GM21786 (cell line): Measurements from ENCODE around the gene IFI27L1.

Source experiments
- ATAC-seq: cut with Tn5 transposase; IDR thresholded peaks from one replicate; pipeline ENCODE4 v1.9.1; 2021; ENCODE audit not compliant: unreplicated experiment

The IFI27L1 gene, protein sequence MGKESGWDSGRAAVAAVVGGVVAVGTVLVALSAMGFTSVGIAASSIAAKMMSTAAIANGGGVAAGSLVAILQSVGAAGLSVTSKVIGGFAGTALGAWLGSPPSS

DNA sequence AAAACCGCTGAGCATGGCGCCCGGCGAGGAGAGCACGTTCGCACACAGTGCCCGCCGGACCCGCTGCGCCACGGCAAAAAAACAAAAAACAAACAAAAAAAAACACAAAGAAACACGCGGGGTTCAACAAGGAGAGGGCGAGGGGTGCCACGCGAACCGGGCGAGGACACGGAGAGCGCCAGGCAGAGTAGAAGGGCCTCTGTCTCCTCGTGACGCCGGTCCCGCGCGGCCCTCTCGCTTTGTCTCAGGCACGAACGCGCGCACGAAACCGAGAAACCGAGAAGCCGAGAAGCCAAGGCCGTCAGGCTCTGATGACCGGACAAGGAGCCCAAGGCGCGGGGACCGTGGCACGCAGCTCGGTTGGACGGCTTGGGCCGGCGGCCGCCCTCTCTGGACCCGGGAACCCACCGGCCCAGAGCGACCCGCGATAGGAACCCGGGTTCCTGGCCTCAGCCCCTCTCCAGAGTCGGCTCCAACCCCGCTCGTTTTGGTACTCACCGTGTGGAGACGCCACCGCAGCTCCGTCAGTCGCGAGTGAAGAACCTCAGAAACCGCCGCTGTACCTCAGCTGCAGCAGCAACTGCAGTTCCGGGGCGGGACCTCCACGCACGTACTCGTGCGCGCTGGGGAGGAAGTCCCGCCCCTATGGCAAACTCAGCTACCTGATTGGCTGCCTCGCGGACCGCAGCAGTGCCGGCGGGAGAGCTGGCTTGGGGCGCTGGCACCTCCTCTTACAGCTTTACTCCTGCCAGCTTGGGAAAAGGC, at the start of gene IFI27L1, which contains the start of gene DDX24:
TSS of gene IFI27L1 (plus strand) at position 690 of the 765 bp plus-strand sequence. CDS start 15,628 bp downstream, outside the sequence.
TSS of gene DDX24 (minus strand) at position 582 of the 765 bp plus-strand sequence. CDS start 1,460 bp downstream, outside the sequence.
- ATAC-seq: peak; percentile 98

- no peak for ATAC-seq
Observed at GRCh38 chr14:94031883-94032279, 49.2 kb upstream of the IFI27L1 start.

GRCh38 chr14:94034886-94035285, 46.2 kb upstream of the IFI27L1 start:
- no peak for ATAC-seq

- peak; percentile 93 for ATAC-seq
Observed at GRCh38 chr14:94036313-94037167, 44.6 kb upstream of the IFI27L1 start.

DNA sequence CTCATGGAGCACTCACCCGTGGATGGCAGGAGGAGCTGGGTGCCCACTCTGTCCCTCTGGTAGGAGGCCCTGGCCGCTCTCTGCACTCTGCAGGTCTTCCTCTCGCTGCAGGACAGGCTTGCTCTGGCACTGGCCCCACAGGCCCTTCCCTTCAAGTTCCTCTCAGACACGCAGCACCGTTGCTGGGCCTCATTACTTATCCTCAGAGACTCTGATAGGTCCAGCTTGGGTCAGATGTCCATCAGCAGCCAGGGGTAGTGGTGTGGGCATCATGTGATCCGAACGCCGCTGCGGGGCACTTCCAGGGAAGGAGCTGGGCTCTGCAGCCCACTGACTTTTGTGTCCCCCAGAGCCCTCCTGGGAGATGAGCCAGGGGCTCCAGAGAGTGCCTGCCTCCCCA, 43.2 kb upstream of the IFI27L1 start:
- no peak for ATAC-seq

DNA sequence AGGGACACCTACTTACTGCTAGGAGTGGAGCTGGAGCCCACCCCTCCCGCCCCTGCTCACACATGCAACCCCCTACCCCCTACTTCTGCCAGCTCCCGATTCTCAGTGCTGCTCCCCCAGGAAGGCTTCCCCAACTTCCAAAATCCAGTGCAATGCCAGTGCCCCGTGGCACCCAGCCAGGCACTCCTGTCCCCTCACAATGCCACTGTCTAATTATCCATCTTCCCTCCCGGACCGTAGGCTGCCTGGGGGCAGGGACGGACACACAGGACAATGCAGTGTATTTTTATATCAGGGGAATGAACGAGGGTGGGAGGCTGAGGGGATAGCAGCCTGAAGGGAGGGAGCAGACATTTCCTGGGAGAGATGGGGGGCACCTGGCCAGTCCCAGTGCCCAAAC, 42.6 kb upstream of the IFI27L1 start:
- ATAC-seq: no peak

- ATAC-seq: no peak
Observed at GRCh38 chr14:94038921-94039629, 42.0 kb upstream of the IFI27L1 start.

DNA sequence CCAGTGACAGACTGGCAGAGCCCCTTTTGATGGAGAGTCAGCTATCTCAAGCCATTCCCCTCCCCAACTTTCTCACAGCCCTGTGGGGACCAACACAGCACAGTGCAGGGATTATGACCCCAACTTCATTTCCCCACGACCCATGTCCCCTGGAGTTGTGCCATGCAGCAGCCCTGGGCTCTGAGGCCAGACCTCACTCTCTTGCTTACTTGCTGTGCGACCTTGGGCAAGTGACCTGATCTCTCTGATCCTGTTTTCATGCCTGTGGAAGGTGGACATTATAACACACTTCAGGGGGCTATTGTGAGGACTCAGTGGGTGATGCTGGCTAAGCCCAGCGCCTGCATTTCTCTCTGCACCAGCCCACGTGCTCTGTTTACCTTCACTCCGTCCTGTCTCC, 40.9 kb upstream of the IFI27L1 start:
- ATAC-seq: no peak

DNA sequence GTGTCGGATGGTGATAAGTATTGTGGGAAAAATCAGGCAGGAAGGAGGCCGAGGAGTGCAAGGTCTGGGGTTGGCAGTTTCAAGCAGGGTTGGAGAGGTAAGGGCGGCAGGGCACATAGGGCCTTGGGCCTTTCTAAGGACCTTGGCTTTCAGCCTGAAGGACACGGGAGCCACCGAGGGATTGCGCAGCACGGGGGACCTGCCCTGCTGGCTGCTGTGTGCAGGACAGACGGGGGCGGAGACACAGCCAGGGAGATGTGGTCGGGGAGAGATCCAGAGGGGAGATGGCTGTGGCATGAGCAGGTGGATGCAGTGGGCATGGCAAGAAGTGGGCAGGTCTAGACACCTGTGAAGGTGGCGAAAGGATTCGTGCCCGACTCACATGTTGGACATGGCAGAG, 40.3 kb upstream of the IFI27L1 start:
- ATAC-seq: no peak

- no peak for ATAC-seq
Observed at GRCh38 chr14:94041551-94042346, 39.4 kb upstream of the IFI27L1 start.

DNA sequence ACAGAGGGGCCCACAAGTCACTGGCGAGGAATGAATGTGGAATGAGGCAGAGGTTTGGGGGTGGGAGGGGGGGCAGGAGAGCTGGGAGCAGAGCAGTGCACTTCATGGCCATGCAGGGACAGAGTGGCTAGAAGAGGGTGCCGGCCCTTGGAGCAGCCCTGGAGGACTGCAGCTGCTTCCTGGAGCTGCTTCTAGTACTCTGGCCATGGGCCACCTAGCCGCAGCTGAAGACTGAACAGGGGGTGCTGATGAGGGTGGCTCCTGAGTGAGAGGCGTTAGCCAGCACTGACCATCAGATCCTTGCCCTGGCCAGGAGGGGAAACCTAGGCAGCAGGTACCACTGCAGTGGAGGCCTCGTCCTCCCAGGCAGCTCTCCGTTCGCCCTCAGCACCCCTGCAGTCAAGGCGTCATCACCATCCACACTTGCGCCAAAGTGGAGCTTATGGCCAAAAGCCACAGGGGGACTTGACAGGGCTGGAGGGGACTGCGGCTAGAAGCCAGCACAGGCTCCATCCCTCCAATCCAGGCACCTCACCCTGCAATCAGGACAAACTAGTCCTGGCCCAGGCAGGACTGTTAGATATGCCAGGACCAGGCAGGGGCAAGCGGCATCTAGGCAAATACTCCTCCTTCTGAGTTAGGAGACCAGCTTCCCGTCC, 38.5 kb upstream of the IFI27L1 start:
- no peak for ATAC-seq

DNA sequence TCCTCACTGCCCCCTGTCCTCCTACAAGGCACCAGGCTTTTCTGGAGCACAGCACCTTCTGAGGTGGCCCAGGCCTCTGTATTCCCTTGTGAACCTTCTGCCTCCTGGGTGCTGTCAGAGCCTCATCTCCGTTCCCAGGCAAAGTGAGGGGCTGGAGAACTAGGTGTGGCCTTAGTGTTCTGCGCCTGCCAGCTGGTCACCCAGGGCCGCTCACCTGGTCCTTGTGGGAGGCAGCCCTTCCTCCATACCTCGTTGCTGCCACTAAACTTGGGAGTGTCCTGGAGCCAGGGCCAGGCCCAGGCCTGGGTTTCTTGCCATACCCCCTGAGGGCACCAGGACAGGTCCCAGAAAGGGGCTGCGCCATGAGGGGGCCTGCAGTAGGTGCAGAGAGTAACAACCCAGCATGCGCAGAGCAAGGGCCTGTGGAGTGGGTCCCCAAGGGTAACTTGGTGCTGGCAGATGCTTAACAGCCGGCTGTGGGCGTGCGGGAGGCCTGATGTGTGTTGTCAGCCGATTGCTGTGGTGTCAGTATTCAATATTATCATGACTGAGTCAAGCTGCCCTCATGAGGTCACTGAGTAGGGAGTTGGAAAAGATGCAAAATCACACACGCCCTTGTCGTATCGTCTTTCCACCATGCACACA, 37.9 kb upstream of the IFI27L1 start:
- ATAC-seq: no peak

- ATAC-seq: no peak
Observed at GRCh38 chr14:94043756-94044475, 37.2 kb upstream of the IFI27L1 start.

- no peak for ATAC-seq
Observed at GRCh38 chr14:94044476-94045091, 36.5 kb upstream of the IFI27L1 start.

- no peak for ATAC-seq
Observed at GRCh38 chr14:94045101-94045500, 36.0 kb upstream of the IFI27L1 start.

- ATAC-seq: no peak
Observed at GRCh38 chr14:94045563-94046345, 35.4 kb upstream of the IFI27L1 start.

GRCh38 chr14:94046696-94047250, 34.3 kb upstream of the IFI27L1 start:
- no peak for ATAC-seq
